Kidney (tissue), 14 donors: ENCODE data around the gene HNF4A. TPM values are rescaled to one million over a fixed set of nuclear protein-coding genes. Genes with fewer than 3 reads are reported as not detected.

Experiments used
- DNase-seq, 5 donors: peaks; one replicate each; pipeline ENCODE4 v3.0.0-alpha.2; 2013 to 2020
- FAIRE-seq: peaks from 2 replicates; lab custom pipeline; 2012; peaks lifted over from hg19 to GRCh38; lab: Jason Lieb, UNC
- H3K27ac ChIP-seq, 2 donors: one replicate each; pipeline ENCODE4 v1.7.0; 2013; ENCODE audit warnings: low read depth in 2 of 2, low read length in 2 of 2, inconsistent platforms in 1 of 2
- H3K27me3 ChIP-seq: one replicate; pipeline ENCODE4 v1.7.1; 2013; ENCODE audit warnings: low read length, inconsistent platforms; ENCODE audit not compliant: control insufficient read depth, insufficient read depth
- H3K36me3 ChIP-seq, 3 donors: one replicate each; pipeline versions ENCODE4 v1.7.0 to v1.7.1; 2013; ENCODE audit warnings: low read length in 3 of 3, control low read depth in 1 of 3, inconsistent platforms in 1 of 3; ENCODE audit not compliant: insufficient read depth in 3 of 3, control insufficient read depth in 2 of 3
- H3K4me1 ChIP-seq, 3 donors: one replicate each; pipeline versions ENCODE4 v1.7.0 to v1.7.1; 2013; ENCODE audit warnings: low read length in 3 of 3, inconsistent platforms in 1 of 3, low read depth in 1 of 3; ENCODE audit not compliant: control insufficient read depth in 2 of 3, insufficient read depth in 2 of 3
- H3K4me3 ChIP-seq, 3 donors: one replicate each; pipeline versions ENCODE4 v1.7.0 to v1.8.1; 2013; ENCODE audit warnings: low read length in 3 of 3, control low read depth in 1 of 3, inconsistent platforms in 1 of 3
- H3K9ac ChIP-seq, 3 donors: one replicate each; pipeline versions ENCODE4 v1.7.0 to v1.7.1; 2013; ENCODE audit warnings: low read length in 3 of 3, control low read depth in 1 of 3, inconsistent platforms in 1 of 3
- H3K9me3 ChIP-seq, 3 donors: one replicate each; pipeline versions ENCODE4 v1.7.0 to v1.7.1; 2013; ENCODE audit warnings: low read length in 3 of 3, control low read depth in 1 of 3, inconsistent platforms in 1 of 3; ENCODE audit not compliant: control insufficient read depth in 2 of 3, insufficient read depth in 1 of 3
- intact Hi-C: fragments of 100-400 bp; cut with DNase I; formaldehyde crosslinking; loops from one replicate; pipeline ENCODE4 v1.11.1; 2022
- polyA plus RNA-seq: library from polyadenylated mRNA; stranded (reverse); fragments of 350-450 nt; fragmentation: Illumina TruSeq; extraction: RNeasy Lipid Tissue Mini Kit (QIAGEN cat#74804); gene quantifications from one replicate; pipeline ENCODE4 v1.2.3, GENCODE V29; 2014; ENCODE audit warnings: low read depth, low replicate concordance; ENCODE audit not compliant: insufficient read depth
- total RNA-seq: library from RNA; stranded (reverse); fragmentation: NEBNext Ultra II Directional; extraction: Animal tissue kit (Norgen Biotek cat#: 25700); gene quantifications from one replicate; pipeline ENCODE4 v1.2.1, GENCODE V29; 2021
- TF ChIP-seq, protein P1 (sequence below): IDR thresholded peaks from 3 replicates; pipeline ENCODE4 v1.5.1; 2012; ENCODE audit warnings: mild to moderate bottlenecking, moderate library complexity, borderline replicate concordance; ENCODE audit not compliant: insufficient read depth; ENCODE audit errors: extremely low read depth
- donor health status: control.
- donor health status: control.
- donor health status: control.
- donor health status: control.
- donor health status: control.
- donor health status: DM: yes; HTN: yes; CAD: no.
- donor health status: Normal renal cell carcinoma (clear cell type).

The HNF4A gene
- total and polyA plus RNA-seq, 2 donors from 2014 or later, result 26.0 to 42.1 TPM

GRCh38 chr20:44400970-44401769, 45.7 kb downstream of the HNF4A start:
- Histone ChIP-seq H3K27me3 (no peaks in the 10 kb centered on the region), H3K9me3 (no peaks in the 10 kb centered on the region), H3K4me3 (peak overlapping the region; percentile 28 to 92 (median 88)), H3K9ac (peak overlapping the region in 2 of 3 donors; percentile 29 to 62), H3K4me1 (peaks cover 0 to 6% (median 0%) of the 10 kb centered on the region in 3 donors), H3K36me3 (peaks cover 0 to 13% (median 0%) of the 10 kb centered on the region in 3 donors), H3K27ac (peak overlapping the region; percentile 10 to 74)
- DNase-seq (no peak), FAIRE-seq (no peak)
- intact Hi-C loops, result no loop called here
- TF ChIP-seq, protein P1, sequence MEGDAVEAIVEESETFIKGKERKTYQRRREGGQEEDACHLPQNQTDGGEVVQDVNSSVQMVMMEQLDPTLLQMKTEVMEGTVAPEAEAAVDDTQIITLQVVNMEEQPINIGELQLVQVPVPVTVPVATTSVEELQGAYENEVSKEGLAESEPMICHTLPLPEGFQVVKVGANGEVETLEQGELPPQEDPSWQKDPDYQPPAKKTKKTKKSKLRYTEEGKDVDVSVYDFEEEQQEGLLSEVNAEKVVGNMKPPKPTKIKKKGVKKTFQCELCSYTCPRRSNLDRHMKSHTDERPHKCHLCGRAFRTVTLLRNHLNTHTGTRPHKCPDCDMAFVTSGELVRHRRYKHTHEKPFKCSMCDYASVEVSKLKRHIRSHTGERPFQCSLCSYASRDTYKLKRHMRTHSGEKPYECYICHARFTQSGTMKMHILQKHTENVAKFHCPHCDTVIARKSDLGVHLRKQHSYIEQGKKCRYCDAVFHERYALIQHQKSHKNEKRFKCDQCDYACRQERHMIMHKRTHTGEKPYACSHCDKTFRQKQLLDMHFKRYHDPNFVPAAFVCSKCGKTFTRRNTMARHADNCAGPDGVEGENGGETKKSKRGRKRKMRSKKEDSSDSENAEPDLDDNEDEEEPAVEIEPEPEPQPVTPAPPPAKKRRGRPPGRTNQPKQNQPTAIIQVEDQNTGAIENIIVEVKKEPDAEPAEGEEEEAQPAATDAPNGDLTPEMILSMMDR, result no peak

- H3K27ac ChIP-seq, result peak overlapping the region; percentile 10 to 74
- intact Hi-C loops, result no loop called here
- H3K4me1 ChIP-seq, result peaks cover 0 to 6% (median 0%) of the 10 kb centered on the region in 3 donors
- FAIRE-seq (no peak), DNase-seq (no peak)
- H3K9ac ChIP-seq, result peak overlapping the region in 2 of 3 donors; percentile 2 to 62
- H3K9me3 ChIP-seq, result no peaks in the 10 kb centered on the region
- H3K36me3 ChIP-seq, result peaks cover 0 to 13% (median 0%) of the 10 kb centered on the region in 3 donors
- H3K4me3 ChIP-seq, result peak overlapping the region; percentile 28 to 92 (median 88)
- TF ChIP-seq, protein P1, result no peak
- H3K27me3 ChIP-seq, result no peaks in the 10 kb centered on the region
Observed at GRCh38 chr20:44401770-44402390, 46.4 kb downstream of the HNF4A start.

DNA sequence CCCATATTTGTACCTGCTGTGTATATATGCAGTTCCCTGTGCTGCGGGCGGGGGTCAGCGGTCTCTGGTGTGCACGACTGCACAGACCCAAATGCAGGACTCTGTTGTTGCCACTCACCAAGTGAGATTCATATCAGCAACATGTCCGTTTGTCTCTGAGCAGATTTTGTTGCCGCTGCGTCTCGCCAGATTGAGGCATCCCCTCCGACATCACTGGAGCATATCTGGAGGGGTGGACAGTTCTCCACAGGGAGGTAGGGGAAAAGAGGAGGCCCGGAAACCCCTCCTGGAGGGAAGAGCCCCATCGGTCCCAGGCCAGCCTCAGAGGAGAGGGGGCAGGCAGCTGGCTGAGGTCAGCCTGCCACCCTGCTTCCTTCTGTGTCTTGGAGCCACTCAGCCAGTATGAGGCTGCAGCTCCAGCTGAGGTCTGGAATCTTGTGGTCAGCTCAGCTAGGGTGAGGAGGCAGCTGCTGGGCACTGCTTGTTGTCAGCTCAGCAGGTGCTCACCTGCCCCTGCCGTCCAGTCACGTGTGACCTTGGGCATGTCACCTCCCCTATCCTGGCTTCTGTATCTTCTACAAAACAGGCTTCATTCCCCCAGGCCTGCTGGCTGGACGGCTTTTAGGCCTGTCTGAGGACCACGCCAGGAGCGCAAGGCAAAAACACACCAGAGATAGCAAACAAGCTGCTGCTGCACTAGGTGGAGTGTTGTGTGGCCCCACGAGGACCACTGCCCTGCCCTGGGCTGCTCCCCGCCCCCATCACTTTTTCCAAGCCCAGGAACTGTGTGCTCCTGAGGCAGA, 47.1 kb downstream of the HNF4A start:
- TF ChIP-seq, protein P1, result no peak
- H3K27ac ChIP-seq, result peak overlapping the region; percentile 48 to 74
- intact Hi-C loops, result no loop called here
- peak overlapping the region in 2 of 3 donors; percentile 2 to 62 for H3K9ac ChIP-seq
- peaks cover 0 to 6% (median 0%) of the 10 kb centered on the region in 3 donors for H3K4me1 ChIP-seq
- no peak for DNase-seq
- no peaks in the 10 kb centered on the region for H3K27me3 ChIP-seq
- peaks cover 0 to 13% (median 0%) of the 10 kb centered on the region in 3 donors for H3K36me3 ChIP-seq
- no peaks in the 10 kb centered on the region for H3K9me3 ChIP-seq
- no peak for FAIRE-seq
- peak overlapping the region; percentile 28 to 92 (median 88) for H3K4me3 ChIP-seq
